DND-41 (cell line): ENCODE data around the gene CCDC121.

ENCODE experiments used
- CTCF ChIP-seq: IDR thresholded peaks from 2 replicates; pipeline ENCODE4 v1.5.1; 2012; ENCODE audit warnings: borderline replicate concordance, low read length, moderate library complexity, mild to moderate bottlenecking; ENCODE audit not compliant: poor library complexity, severe bottlenecking; ENCODE audit errors: extremely low read depth
- EZH2 ChIP-seq: IDR thresholded peaks from 3 replicates; pipeline ENCODE4 v1.6.1; 2012; ENCODE audit warnings: borderline replicate concordance, low read depth, mild to moderate bottlenecking, moderate library complexity, low read length, inconsistent platforms; ENCODE audit not compliant: severe bottlenecking

DNA sequence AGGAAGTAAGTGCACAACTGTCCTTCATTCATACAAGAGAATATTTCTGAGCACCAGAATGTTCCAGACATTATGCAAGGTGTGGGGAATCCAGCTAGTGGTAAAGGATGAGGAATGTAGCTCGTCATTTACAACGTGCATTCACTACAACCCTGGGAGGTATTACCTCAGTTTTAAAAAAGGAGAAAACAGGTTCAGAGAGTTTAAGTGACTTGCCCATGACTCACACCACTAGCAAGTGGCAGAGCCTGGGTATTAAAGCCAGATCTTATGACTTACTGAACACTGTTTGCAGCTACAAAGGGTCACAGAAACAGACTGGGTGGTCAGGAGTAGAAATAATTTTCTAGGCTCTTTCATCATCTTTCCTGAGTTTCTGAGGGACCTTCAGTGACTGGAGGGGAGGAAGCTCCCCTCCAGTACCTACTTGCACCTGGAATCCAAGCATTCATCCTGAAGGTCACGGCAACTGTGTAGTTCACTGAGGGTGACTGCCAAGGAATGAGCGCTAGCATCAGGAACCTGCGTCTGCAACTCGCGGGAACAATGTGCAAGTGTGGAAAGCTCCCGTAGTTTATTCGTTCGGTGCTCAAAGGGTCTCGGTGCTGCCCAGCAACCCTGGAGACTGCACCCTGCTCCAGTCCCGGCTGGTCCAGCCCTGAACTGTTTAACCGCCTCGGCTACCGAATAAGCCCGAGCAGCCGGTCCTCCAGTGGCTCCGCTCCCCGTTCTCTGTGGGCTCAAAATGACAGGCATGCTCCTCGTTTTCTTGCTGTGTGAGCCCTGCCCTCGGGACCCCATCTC, 647 bp downstream of the CCDC121 start:
- TF ChIP-seq CTCF (no peak), EZH2 (no peak)
